ENCODE data around the gene XYLT1. TPM values are rescaled to one million over a fixed set of nuclear protein-coding genes. Genes with fewer than 3 reads are reported as not detected.

XYLT1 gene
- total and polyA plus RNA-seq, 2 of the 8 experiments (the other 6 are each of a cell fraction or from before 2014, with no cell fraction given) = 6.6 to 25.4 TPM

DNA sequence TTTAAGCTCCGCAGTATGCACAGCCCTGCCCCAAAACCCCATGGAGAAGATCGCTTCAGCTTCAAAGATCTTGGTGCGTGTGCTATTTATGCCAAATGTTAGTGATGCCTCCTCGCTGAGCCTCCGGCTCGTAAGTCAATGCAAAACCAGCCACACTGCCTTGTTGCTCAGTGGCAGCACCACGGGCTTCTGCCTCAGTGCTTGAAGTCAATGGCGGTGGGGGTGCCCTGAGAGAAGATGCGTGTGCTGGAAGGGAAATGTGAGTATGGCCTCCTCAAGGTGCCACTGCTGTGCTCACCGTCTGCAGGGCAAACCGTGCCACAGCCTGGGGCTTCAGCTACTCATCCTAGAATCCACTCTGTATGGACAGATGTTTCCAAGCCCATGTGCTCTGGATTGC lies 121.9 kb downstream of the XYLT1 start:
- Histone ChIP-seq H2BK15ac (ENCODE audit: low read length) (no peak overlapping the region), H3K27me3 (replicated peaks in 1 of 4; ENCODE audit: control insufficient read depth in 3 of 4, extremely low read depth in 1 of 4, insufficient read depth in 3 of 4, low read length in 3 of 4) (no peaks in the 10 kb centered on the region), H3K56ac (replicated peaks; ENCODE audit: insufficient read length, low read depth, low read length) (no peak overlapping the region), H2AFZ (ENCODE audit: low read length) (no peak overlapping the region), H3K36me3 (ENCODE audit: control insufficient read depth in 2 of 4, insufficient read depth in 4 of 4, low read length in 3 of 4) (no peaks in the 10 kb centered on the region), H2BK20ac (ENCODE audit: low read length) (no peak overlapping the region), H2BK12ac (ENCODE audit: low read depth, low read length) (no peak overlapping the region), H3K79me2 (ENCODE audit: control insufficient read depth in 1 of 2, insufficient read depth in 2 of 2, low read length in 2 of 2) (no peaks in the 10 kb centered on the region), H3K27ac (ENCODE audit: low read depth, low read length) (no peak overlapping the region), H4K5ac (ENCODE audit: insufficient read length, low read depth, low read length) (no peak overlapping the region), H3K4me1 (replicated peaks in 1 of 4; ENCODE audit: control insufficient read depth in 3 of 4, insufficient read depth in 4 of 4, low read length in 3 of 4) (no peaks in the 10 kb centered on the region; a peak in 1 of 7 replicates), H3K14ac (ENCODE audit: insufficient read length) (no peak overlapping the region), H4K8ac (ENCODE audit: extremely low read depth, insufficient read depth, low read length) (no peak overlapping the region), H3K4me3 (ENCODE audit: extremely low read depth in 1 of 4, insufficient read depth in 2 of 4, low read depth in 3 of 4, low read length in 4 of 4) (no peak overlapping the region), H2AK5ac (ENCODE audit: low read depth, low read length) (no peak overlapping the region), H4K20me1 (replicated peaks in 1 of 2; ENCODE audit: control insufficient read depth in 1 of 2, insufficient read depth in 2 of 2, low read length in 2 of 2) (no peaks in the 10 kb centered on the region), H2BK5ac (ENCODE audit: low read depth, low read length) (no peak overlapping the region), H3K79me1 (ENCODE audit: low read depth, low read length) (no peaks in the 10 kb centered on the region; the same call in 1 of the 2 replicates), H3K4me2 (ENCODE audit: insufficient read depth in 1 of 2, low read depth in 2 of 2, low read length in 2 of 2) (no peak overlapping the region), H2BK120ac (replicated peaks; ENCODE audit: low read depth, low read length) (no peak overlapping the region), H3K9ac (replicated peaks in 1 of 4; ENCODE audit: extremely low read depth in 1 of 4, low read depth in 3 of 4, low read length in 3 of 4) (no peak overlapping the region), H3K23ac (ENCODE audit: insufficient read length) (no peak overlapping the region), H3K4ac (replicated peaks; ENCODE audit: insufficient read length, low read depth, low read length) (no peak overlapping the region), H4K91ac (replicated peaks; ENCODE audit: insufficient read length, low read length) (no peak overlapping the region), H3K9me3 (ENCODE audit: insufficient read depth in 2 of 2, low read depth in 1 of 2, low read length in 1 of 2) (no peaks in the 10 kb centered on the region), H3K23me2 (ENCODE audit: low read depth, low read length) (no peaks in the 10 kb centered on the region), H3K18ac (ENCODE audit: extremely low read depth, low read length) (no peak overlapping the region)
- 94% methylated on average over 11 of the region's 11 CpGs; no CpG with 5 or more reads in 1 of the 2 experiments for WGBS, 2 experiments (ENCODE audit: extremely low coverage in 1 of 2, insufficient coverage in 1 of 2, insufficient read length in 1 of 2, insufficient replicate concordance in 2 of 2, low coverage in 1 of 2, low lambda C conversion rate in 2 of 2, missing lambda C conversion rate in 1 of 2)
- DNase-seq (ENCODE audit: low read depth in 1 of 2, low spot score in 2 of 2) (no peak), FAIRE-seq (no peak)
- POLR2A ChIA-PET (ENCODE audit: partially characterized antibody) = no interaction called here
- CTCF ChIA-PET (ENCODE audit: partially characterized antibody) = interaction anchor here (1.1 kb wide), 1 partner anchor 13 kb away, joined by 3 read pairs; no protein-coding TSS in a partner anchor
- no peak for TF ChIP-seq BACH1 (IDR thresholded peaks at IDR 0.05; ENCODE audit: low read length)
- no peak for TF ChIP-seq EGR1 (IDR thresholded peaks at IDR 0.05; ENCODE audit: borderline replicate concordance, low read depth, low read length)
- no peak for TF ChIP-seq BRCA1 (IDR thresholded peaks at IDR 0.05; ENCODE audit: low read depth, low read length)
- TF ChIP-seq RNF2 (IDR thresholded peaks at IDR 0.05; ENCODE audit: borderline replicate concordance, low read depth, low read length, missing control alignments, poor library complexity, severe bottlenecking) = no peak
- TF ChIP-seq SUZ12 (IDR thresholded peaks at IDR 0.05; ENCODE audit: low read length) = no peak
- TF ChIP-seq RXRA (IDR thresholded peaks at IDR 0.05; ENCODE audit: insufficient read depth, low read depth, low read length) = no peak
- no peak for TF ChIP-seq SIX5 (IDR thresholded peaks at IDR 0.05; ENCODE audit: low read depth, low read length)
- no peak for TF ChIP-seq CHD2 (IDR thresholded peaks at IDR 0.05; ENCODE audit: low read length)
- no peak for TF ChIP-seq NANOG (IDR thresholded peaks at IDR 0.05; ENCODE audit: insufficient read depth, low read depth, low read length, poor library complexity, severe bottlenecking)
- no peak for TF ChIP-seq CREB1 (IDR thresholded peaks at IDR 0.05)
- no peak for TF ChIP-seq JUND (IDR thresholded peaks at IDR 0.05; ENCODE audit: low read length)
- no peak for TF ChIP-seq KDM1A (IDR thresholded peaks at IDR 0.05; ENCODE audit: borderline replicate concordance, low read length)
- no peak for TF ChIP-seq SP4 (IDR thresholded peaks at IDR 0.05; ENCODE audit: low read length)

Data from H1 (cell line).